ENCODE measurements around the gene CCDC157. TPM values are rescaled to one million over a fixed set of nuclear protein-coding genes. Genes with fewer than 3 reads are reported as not detected.

CCDC157 gene
- 1 to 10 TPM in 8 of 9 donors, under 1 TPM in 1; 0.48 to 9.9 (median 2.7) TPM for total RNA-seq
- 1 to 10 TPM in 2 of 3 donors, under 1 TPM in 1; 0.75 to 5.3 (median 3.7) TPM for polyA plus RNA-seq
- long read RNA-seq, donor 1 = 0 reads
- long read RNA-seq, donor 2, partial matches to known transcripts = 0 of 1 reads
- long read RNA-seq, donor 2, other reads (novel, unspliced or antisense) = 0 of 1 reads
- long read RNA-seq, donor 3 = 0 reads
- long read RNA-seq, donor 4, partial matches to known transcripts = 0 of 4 reads
- long read RNA-seq, donor 4, other reads (novel, unspliced or antisense) = 2 of 4 reads
- long read RNA-seq, donor 5, partial matches to known transcripts = 0 of 5 reads
- long read RNA-seq, donor 5, other reads (novel, unspliced or antisense) = 1 of 5 reads
- long read RNA-seq, donor 6, partial matches to known transcripts = 0 of 1 reads
- long read RNA-seq, donor 6, other reads (novel, unspliced or antisense) = 0 of 1 reads
- long read RNA-seq, donor 7, partial matches to known transcripts = 0 of 1 reads
- long read RNA-seq, donor 7, other reads (novel, unspliced or antisense) = 0 of 1 reads
- long read RNA-seq, donor 8 = 0 reads
- long read RNA-seq, donor 9 = 0 reads
- long read RNA-seq, donor 10 = 0 reads

- Histone ChIP-seq H3K27me3 (no peaks in the 10 kb centered on the region), H3K4me3 (peak within 1 kb of the TSS; percentile 18 to 98 (median 86)), H3K9me3 (replicated peaks in 1 of 3) (no peaks in the 10 kb centered on the region), H3K4me1 (replicated peaks in 1 of 2) (peaks cover 24 to 35% of the 10 kb centered on the region in 2 donors), H3K36me3 (replicated peaks in 1 of 2) (peaks cover 0 to 15% of the 10 kb centered on the region in 2 donors), H3K27ac (peak within 1 kb of the TSS; percentile 87 to 99 (median 98))
- 0 to 2% (median 1%) methylated on average over 12 to 91 of the region's 91 CpGs for WGBS, 4 donors
- intact Hi-C loops (cut with DNase I) = no loop called here
- peak; percentile 93 to 96 for TF ChIP-seq POLR2A (IDR thresholded peaks at IDR 0.05)
- TF ChIP-seq CTCF (IDR thresholded peaks at IDR 0.05) = peak in 1 of 6 experiments; percentile 14
- peak; percentile 89 to 95 (median 92) for DNase-seq
Observed at GRCh38 chr22:30356449-30357235, at the start of gene CCDC157, which contains the start of gene SF3A1. Gene CCDC157 (plus strand): TSS chr22:30357007. CDS start chr22:30366001, 8,994 bp downstream. Gene SF3A1 (minus strand): TSS chr22:30356894. CDS start chr22:30356792, 102 bp downstream.

GRCh38 chr22:30307041-30307574 is 49.7 kb upstream of the CCDC157 start:
- H3K27ac ChIP-seq = peak overlapping the region in 2 of 5 donors; percentile 84 to 89
- no peaks in the 10 kb centered on the region for H3K36me3 ChIP-seq (replicated peaks in 1 of 2)
- H3K27me3 ChIP-seq = no peaks in the 10 kb centered on the region
- no peak for DNase-seq
- H3K4me1 ChIP-seq (replicated peaks in 1 of 2) = peaks cover 66 to 98% of the 10 kb centered on the region in 2 donors
- 70 to 85% (median 83%) methylated on average over 4 of the region's 4 CpGs for WGBS, 4 donors
- H3K9me3 ChIP-seq (replicated peaks in 1 of 3) = no peaks in the 10 kb centered on the region
- H3K4me3 ChIP-seq = no peak overlapping the region
- intact Hi-C loops (cut with DNase I) = no loop called here
- TF ChIP-seq POLR2A (IDR thresholded peaks at IDR 0.05) (no peak), CTCF (IDR thresholded peaks at IDR 0.05) (no peak)

- H3K27me3 ChIP-seq = no peaks in the 10 kb centered on the region
- H3K27ac ChIP-seq = peak overlapping the region in 1 of 5 donors; percentile 7
- H3K4me1 ChIP-seq (replicated peaks in 1 of 2) = peaks cover 76 to 96% of the 10 kb centered on the region in 2 donors
- WGBS, 4 donors = 79 to 89% (median 83%) methylated on average over 2 of the region's 2 CpGs
- no peak for TF ChIP-seq CTCF (IDR thresholded peaks at IDR 0.05)
- no peak for TF ChIP-seq POLR2A (IDR thresholded peaks at IDR 0.05)
- DNase-seq = no peak
- no peaks in the 10 kb centered on the region for H3K9me3 ChIP-seq (replicated peaks in 1 of 3)
- H3K4me3 ChIP-seq = no peak overlapping the region
- H3K36me3 ChIP-seq (replicated peaks in 1 of 2) = no peaks in the 10 kb centered on the region
- intact Hi-C loops (cut with DNase I) = no loop called here
Observed at GRCh38 chr22:30308093-30308492, 48.7 kb upstream of the CCDC157 start.
